CD4-positive, alpha-beta T cell treated with Interleukin-15 for 1 hour (primary cell): ENCODE data around the gene CCBE1.

Source experiments
- DNase-seq: peaks from one replicate; pipeline ENCODE4 v3.0.0-alpha.2; 2020

Gene CCBE1

GRCh38 chr18:59481436-59481835 is 215.8 kb downstream of the CCBE1 start:
- DNase-seq, result no peak

- DNase-seq, result no peak
Observed at GRCh38 chr18:59479776-59480175, 217.4 kb downstream of the CCBE1 start.

- DNase-seq, result no peak
Observed at GRCh38 chr18:59478591-59478990, 218.6 kb downstream of the CCBE1 start.

- no peak for DNase-seq
Observed at GRCh38 chr18:59477849-59478248, 219.4 kb downstream of the CCBE1 start.

GRCh38 chr18:59470561-59471121 is 226.6 kb downstream of the CCBE1 start:
- DNase-seq, result no peak

- no peak for DNase-seq
Observed at GRCh38 chr18:59469463-59470180, 227.6 kb downstream of the CCBE1 start.

DNA sequence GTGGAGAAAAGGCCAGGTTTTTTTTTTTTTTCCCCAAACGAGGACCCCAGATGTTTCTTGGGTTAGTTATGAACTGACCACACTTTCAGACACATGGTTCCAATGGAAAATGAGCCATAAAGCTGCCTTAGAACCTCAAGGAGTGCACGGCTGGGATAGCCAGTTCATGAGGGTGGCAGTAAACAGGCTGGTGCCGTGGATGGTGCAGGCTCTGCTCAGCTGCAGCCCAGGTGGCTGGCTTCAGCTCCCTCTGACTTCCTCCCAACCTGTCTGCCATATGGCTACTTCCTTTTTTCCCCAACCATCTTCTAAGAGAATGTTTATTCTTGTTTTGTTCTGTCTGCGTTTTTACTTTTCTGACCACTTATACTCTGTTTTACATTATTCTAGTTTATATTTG is 228.4 kb downstream of the CCBE1 start:
- no peak for DNase-seq

DNA sequence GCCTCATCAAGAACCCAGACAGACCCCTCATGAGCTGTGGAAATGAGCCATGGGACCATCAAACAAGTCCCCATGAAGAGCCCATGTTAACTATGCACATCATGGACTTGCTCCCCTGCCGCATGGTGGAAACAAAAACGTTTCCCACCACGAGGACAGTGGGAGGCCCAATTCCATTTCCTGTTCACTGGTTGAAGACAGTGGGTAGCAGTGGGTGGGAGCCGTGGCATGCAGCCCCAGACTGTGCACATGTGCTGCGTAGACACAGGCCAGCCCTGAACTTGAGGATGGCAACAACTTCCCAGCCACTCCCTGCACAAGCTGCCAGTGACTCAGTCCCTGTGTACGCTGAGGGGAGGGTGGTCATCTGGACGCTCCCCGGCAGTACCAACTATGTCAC is 229.7 kb downstream of the CCBE1 start:
- DNase-seq, result no peak

DNA sequence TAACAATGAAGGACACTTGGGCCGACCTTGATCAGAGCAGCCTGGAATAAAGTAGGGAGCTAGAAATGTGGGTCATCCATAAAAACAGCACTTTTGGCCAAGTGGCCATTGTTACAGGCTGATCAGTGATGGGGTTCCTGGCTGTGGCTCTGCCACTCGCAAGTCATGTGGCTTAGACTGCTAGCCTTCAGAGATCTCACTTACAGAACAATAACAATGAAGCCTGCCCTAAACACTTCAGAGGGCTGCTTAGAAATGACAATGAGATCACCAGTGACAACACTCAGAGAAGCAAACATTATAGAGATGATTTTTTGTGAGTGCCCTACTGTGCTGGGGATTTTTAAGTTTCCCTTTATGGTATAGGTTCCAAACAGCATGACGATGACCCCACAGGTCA is 230.2 kb downstream of the CCBE1 start:
- DNase-seq, result no peak

DNA sequence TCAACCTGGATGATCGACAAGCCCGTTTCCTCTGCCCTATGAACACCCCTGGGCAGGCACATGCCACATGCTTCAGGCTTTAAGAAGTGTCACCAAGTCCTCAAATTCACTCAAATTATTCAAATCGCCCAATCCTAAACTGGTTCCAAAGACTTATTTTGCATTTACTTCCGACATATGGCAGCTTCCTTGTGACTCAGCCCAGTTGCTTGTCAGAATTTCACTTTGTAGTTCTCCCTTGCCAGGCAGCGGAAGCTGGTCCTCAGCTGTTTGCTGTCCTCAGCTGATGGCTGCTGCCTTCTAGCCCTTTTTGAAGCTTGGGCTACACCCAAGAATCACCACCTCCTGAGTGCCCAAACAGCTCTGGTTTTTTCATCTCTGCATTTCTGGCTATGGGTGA is 232.7 kb downstream of the CCBE1 start:
- DNase-seq, result no peak

GRCh38 chr18:59461171-59461570 is 236.1 kb downstream of the CCBE1 start:
- DNase-seq, result no peak

DNA sequence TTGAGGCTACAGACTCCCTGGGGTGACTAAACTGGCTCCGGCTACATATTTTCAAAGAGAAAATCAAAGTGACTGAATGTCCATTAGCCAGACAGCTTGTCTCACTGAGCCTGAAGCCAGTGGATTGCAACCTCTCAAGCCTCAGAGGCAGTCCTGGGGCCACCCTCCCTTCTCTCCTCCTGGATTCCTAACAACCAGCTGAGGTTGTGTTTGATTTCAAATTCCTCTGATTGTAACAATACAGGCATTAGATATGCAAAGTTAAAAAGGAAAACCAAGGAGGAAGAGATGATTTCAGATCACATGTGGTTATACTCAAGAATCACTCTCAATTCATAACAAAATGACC is 237.2 kb downstream of the CCBE1 start:
- DNase-seq, result no peak

DNA sequence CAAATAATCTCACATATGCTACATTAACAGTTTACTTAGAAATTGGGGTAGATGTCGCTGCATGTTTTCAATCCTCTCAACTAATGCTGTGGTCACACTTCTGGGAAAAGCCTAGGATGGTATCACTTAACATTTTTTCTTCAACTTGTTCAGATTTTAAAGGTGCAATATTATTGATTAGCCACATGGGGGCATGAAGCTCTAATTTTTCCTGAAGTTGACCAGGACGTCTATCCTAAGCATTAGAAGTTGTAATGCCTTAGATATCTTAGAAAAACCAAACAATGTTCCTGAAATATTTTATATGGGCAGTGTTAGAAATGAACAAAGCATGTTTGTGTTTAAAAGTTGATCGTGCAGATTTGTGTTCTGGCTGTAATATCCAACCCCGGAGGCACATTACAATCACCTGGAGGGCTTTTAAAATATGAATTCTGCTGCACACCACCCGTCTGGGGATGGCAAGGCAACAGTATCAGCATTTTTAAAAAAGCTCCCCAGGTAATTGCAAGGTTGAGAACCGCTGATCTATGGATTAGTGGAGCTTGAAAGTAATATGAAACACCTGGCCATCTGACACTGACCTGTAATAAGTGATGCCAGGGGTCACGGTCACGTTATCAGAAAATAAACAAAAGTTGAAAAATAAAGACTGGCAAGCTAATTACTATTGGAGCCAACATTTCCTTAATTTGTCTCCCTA is 237.7 kb downstream of the CCBE1 start:
- DNase-seq, result no peak

GRCh38 chr18:59458575-59458974 is 238.6 kb downstream of the CCBE1 start:
- no peak for DNase-seq

- no peak for DNase-seq
Observed at GRCh38 chr18:59456657-59457056, 240.6 kb downstream of the CCBE1 start.

- DNase-seq, result no peak
Observed at GRCh38 chr18:59455728-59456276, 241.4 kb downstream of the CCBE1 start.

GRCh38 chr18:59454909-59455727 is 242.1 kb downstream of the CCBE1 start:
- DNase-seq, result no peak

GRCh38 chr18:59453468-59453961 is 243.7 kb downstream of the CCBE1 start:
- DNase-seq, result no peak

DNA sequence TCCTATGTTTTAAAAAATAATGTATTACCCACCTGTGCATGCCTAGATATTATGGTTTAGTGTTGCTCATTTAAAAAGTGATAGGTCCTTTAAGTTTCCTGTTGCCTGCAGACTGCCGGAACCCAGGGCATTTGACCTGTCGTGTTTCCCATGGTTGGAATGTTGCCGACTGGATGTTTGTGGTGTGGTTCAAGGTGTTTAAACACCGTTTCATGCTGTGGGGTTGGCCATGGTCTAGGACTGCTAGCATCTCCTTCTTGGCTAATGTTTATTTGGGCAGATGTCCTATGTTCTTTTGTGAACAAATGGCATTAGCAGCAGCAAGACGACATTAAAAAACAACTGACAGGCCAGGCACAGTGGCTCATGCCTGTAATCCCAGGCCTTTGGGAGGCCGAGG is 245.3 kb downstream of the CCBE1 start:
- DNase-seq, result no peak

GRCh38 chr18:59451073-59451472 is 246.2 kb downstream of the CCBE1 start:
- DNase-seq, result no peak

DNA sequence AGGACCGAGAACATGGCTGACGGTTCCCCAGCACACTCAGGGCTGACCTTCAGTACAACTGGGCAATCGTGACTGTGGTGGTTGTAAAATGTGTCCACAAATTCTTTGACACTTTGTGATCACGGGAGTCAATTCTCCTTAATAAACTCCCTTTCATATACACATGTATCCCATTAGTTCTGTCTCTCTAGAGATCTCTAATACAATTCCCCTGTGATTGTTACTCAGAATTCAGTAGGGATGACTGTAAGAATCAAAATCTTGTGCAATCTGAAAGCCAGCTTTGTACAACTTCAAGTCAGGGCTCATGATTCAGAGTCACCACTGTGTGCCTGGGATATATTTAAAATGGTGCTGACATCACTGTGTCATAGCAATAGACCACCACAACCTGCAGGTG is 248.7 kb downstream of the CCBE1 start:
- DNase-seq, result no peak

- DNase-seq, result no peak
Observed at GRCh38 chr18:59446012-59446411, 251.2 kb downstream of the CCBE1 start.
